ENCODE results near the gene DIO2. TPM values are rescaled to one million over a fixed set of nuclear protein-coding genes. Genes with fewer than 3 reads are reported as not detected.
A peak's percentile ranks its signal among the peaks of the same experiment; 100 is the strongest.

Gene DIO2
- total RNA-seq, 1 experiment from 2014 or later = 0.05 TPM

DNA sequence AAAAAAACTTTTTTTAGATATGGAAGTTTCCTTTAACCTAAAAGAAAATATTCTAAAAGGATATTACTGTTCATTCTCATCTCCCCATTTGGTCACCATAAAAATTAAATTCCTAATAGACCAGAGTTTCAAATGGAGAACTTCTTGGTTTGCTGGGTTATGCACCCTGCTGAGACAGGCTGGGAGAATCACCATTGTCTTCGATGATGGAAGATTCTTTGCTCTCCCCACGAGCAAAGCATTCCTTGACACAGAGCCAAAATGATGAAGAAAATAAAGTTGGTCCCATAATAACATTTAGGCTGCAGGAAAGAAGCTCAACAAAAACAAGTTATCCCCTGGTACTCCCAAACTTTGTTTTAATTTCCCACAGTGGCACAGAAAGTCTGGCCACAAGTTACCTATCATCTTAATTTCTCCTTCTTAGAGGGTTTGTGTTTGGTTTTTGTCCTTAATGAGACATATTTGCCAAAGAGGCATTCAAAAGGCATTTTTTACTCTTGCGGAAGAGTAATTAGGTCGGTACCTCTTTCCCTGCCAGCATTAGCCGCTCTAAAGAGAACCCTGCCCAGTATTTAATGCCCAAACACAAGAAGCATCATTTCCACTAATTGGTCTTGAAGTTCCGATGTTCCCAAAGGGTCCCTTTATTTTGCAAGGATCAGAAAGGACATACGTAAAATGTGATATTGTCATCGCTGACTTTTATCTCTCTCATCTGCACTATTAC, 4.8 kb downstream of the DIO2 start:
- Histone ChIP-seq H3K9me3 (ENCODE audit: control insufficient read depth, insufficient read depth, low read depth, low read length) (no peaks in the 10 kb centered on the region), H3K27me3 (ENCODE audit: control insufficient read depth, insufficient read depth, low read length) (no peaks in the 10 kb centered on the region), H3K36me3 (ENCODE audit: control insufficient read depth, insufficient read depth, low read length) (no peaks in the 10 kb centered on the region; the same call in 1 of the 2 replicates), H3K27ac (ENCODE audit: low read length) (no peak overlapping the region), H3K4me1 (ENCODE audit: control insufficient read depth, insufficient read depth, low read length) (no peaks in the 10 kb centered on the region), H3K4me3 (ENCODE audit: low read depth in 2 of 2, low read length in 2 of 2) (no peak overlapping the region)
- in situ Hi-C loops (cut with HindIII; ENCODE audit: low pct_unique_long_range_greater_than_20kb, low sequenced_read_pairs) = no loop called here
- no TSS peak for BruUV-seq (replicated peaks)
- intact Hi-C loops (cut with micrococcal nuclease; ENCODE audit: unreplicated experiment) = no loop called here
- POLR2A ChIA-PET = no interaction called here
- CTCF ChIA-PET = no interaction called here
- no peak for ATAC-seq
- no peak for DNase-seq (ENCODE audit: low read depth, low spot score)
- TF ChIP-seq, protein P1, sequence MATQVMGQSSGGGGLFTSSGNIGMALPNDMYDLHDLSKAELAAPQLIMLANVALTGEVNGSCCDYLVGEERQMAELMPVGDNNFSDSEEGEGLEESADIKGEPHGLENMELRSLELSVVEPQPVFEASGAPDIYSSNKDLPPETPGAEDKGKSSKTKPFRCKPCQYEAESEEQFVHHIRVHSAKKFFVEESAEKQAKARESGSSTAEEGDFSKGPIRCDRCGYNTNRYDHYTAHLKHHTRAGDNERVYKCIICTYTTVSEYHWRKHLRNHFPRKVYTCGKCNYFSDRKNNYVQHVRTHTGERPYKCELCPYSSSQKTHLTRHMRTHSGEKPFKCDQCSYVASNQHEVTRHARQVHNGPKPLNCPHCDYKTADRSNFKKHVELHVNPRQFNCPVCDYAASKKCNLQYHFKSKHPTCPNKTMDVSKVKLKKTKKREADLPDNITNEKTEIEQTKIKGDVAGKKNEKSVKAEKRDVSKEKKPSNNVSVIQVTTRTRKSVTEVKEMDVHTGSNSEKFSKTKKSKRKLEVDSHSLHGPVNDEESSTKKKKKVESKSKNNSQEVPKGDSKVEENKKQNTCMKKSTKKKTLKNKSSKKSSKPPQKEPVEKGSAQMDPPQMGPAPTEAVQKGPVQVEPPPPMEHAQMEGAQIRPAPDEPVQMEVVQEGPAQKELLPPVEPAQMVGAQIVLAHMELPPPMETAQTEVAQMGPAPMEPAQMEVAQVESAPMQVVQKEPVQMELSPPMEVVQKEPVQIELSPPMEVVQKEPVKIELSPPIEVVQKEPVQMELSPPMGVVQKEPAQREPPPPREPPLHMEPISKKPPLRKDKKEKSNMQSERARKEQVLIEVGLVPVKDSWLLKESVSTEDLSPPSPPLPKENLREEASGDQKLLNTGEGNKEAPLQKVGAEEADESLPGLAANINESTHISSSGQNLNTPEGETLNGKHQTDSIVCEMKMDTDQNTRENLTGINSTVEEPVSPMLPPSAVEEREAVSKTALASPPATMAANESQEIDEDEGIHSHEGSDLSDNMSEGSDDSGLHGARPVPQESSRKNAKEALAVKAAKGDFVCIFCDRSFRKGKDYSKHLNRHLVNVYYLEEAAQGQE (IDR thresholded peaks at IDR 0.05; ENCODE audit: insufficient read depth in 1 of 2, low read depth in 2 of 2, low read length in 1 of 2) = no peak
- no peak for TF ChIP-seq TCF7L2 (IDR thresholded peaks at IDR 0.05; ENCODE audit: low read depth, low read length)
- TF ChIP-seq, protein P2, sequence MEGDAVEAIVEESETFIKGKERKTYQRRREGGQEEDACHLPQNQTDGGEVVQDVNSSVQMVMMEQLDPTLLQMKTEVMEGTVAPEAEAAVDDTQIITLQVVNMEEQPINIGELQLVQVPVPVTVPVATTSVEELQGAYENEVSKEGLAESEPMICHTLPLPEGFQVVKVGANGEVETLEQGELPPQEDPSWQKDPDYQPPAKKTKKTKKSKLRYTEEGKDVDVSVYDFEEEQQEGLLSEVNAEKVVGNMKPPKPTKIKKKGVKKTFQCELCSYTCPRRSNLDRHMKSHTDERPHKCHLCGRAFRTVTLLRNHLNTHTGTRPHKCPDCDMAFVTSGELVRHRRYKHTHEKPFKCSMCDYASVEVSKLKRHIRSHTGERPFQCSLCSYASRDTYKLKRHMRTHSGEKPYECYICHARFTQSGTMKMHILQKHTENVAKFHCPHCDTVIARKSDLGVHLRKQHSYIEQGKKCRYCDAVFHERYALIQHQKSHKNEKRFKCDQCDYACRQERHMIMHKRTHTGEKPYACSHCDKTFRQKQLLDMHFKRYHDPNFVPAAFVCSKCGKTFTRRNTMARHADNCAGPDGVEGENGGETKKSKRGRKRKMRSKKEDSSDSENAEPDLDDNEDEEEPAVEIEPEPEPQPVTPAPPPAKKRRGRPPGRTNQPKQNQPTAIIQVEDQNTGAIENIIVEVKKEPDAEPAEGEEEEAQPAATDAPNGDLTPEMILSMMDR (IDR thresholded peaks at IDR 0.05) = no peak
- no peak for TF ChIP-seq POLR2AphosphoS5 (IDR thresholded peaks at IDR 0.05; ENCODE audit: low read depth, low read length)
- TF ChIP-seq SIN3A (IDR thresholded peaks at IDR 0.05; ENCODE audit: borderline replicate concordance, insufficient read depth, low read depth, low read length) = no peak

DNA sequence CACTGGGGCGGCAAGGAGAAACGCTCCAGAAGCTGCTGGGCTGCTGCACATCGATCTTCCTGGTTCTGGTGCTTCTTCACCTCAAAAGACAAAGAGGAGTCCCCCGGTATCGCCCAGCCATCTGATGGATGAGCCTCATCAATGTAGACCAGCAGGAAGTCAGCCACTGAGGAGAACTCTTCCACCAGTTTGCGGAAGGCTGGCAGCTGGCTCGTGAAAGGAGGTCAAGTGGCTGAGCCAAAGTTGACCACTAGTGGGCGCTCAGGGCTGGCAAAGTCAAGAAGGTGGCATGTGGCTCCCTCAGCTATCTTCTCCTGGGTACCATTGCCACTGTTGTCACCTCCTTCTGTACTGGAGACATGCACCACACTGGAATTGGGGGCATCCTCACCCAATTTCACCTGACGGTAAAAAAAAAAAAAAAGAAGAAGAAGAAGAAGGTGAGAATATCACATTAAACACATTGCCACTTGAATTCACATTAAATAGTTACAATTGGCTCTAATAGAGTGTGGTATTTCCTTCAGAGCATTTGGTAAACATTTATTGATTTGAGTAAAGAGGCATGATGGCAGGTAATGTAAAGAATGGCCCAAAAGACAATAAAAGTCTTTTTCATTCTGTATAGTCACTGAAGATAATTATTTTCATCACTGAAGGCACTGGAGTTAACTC, 8.3 kb downstream of the DIO2 start:
- no peak for ATAC-seq

More for the DNA sequence above, 8.3 kb downstream of the DIO2 start:
- Histone ChIP-seq H3K9me3 (ENCODE audit: control insufficient read depth, insufficient read depth, low read depth, low read length) (no peaks in the 10 kb centered on the region), H3K36me3 (ENCODE audit: control insufficient read depth, insufficient read depth, low read length) (no peaks in the 10 kb centered on the region; the same call in 1 of the 2 replicates), H3K4me3 (ENCODE audit: low read depth in 2 of 2, low read length in 2 of 2) (no peak overlapping the region), H3K27ac (ENCODE audit: low read length) (no peak overlapping the region), H3K4me1 (ENCODE audit: control insufficient read depth, insufficient read depth, low read length) (no peaks in the 10 kb centered on the region), H3K27me3 (ENCODE audit: control insufficient read depth, insufficient read depth, low read length) (no peaks in the 10 kb centered on the region)
- CTCF ChIA-PET = no interaction called here
- TF ChIP-seq, protein P2 (IDR thresholded peaks at IDR 0.05) = peak; percentile 41
- TF ChIP-seq POLR2AphosphoS5 (IDR thresholded peaks at IDR 0.05; ENCODE audit: low read depth, low read length) = no peak
- in situ Hi-C loops (cut with HindIII; ENCODE audit: low pct_unique_long_range_greater_than_20kb, low sequenced_read_pairs) = no loop called here
- no TSS peak for BruUV-seq (replicated peaks)
- POLR2A ChIA-PET = no interaction called here
- intact Hi-C loops (cut with micrococcal nuclease; ENCODE audit: unreplicated experiment) = no loop called here
- peak; percentile 17 for DNase-seq (ENCODE audit: low read depth, low spot score)

Data from Panc1 (cell line).